KMS-11 (cell line): ENCODE measurements around the gene NVL.
"Not testable (repeated sequence)": the region's sequence is repeated elsewhere in the genome, so short reads cannot be mapped to it uniquely, and the experiment has no call there.

Experiments
- H2AFZ ChIP-seq: fragments of 200-600 bp; sonication (generic); 2 replicates; pipeline ENCODE4 v1.6.1; 2016; ENCODE audit warnings: antibody characterized with exemption, mixed run types, low read depth
- H3K27ac ChIP-seq: fragments of 200-600 bp; sonication (generic); 2 replicates; pipeline ENCODE4 v1.6.1; 2016; ENCODE audit warnings: mild to moderate bottlenecking, mixed run types
- H3K27me3 ChIP-seq: fragments of 200-600 bp; sonication (generic); 2 replicates; pipeline ENCODE4 v1.6.1; 2017; ENCODE audit warnings: mild to moderate bottlenecking, low read depth, mixed run types, moderate library complexity; ENCODE audit not compliant: insufficient read depth
- H3K36me3 ChIP-seq: fragments of 200-600 bp; sonication (generic); 2 replicates; pipeline ENCODE4 v1.6.1; 2017; ENCODE audit warnings: mild to moderate bottlenecking, mixed run types; ENCODE audit not compliant: insufficient read depth
- H3K4me1 ChIP-seq: fragments of 200-600 bp; sonication (generic); 2 replicates; pipeline ENCODE4 v1.6.1; 2016; ENCODE audit warnings: mild to moderate bottlenecking, low read depth, mixed run types; ENCODE audit not compliant: poor library complexity, severe bottlenecking
- H3K4me2 ChIP-seq: fragments of 200-600 bp; sonication (generic); 2 replicates; pipeline ENCODE4 v1.7.0; 2016; ENCODE audit warnings: mild to moderate bottlenecking, mixed run types
- H3K4me3 ChIP-seq: fragments of 200-600 bp; sonication (generic); IDR thresholded peaks from 2 replicates; pipeline ENCODE4 v1.6.1; 2017; ENCODE audit warnings: low read depth, low read length, mixed read lengths; ENCODE audit not compliant: insufficient read depth
- H3K79me2 ChIP-seq: fragments of 200-600 bp; sonication (generic); 2 replicates; pipeline ENCODE4 v1.6.1; 2016; ENCODE audit warnings: low read depth, mixed run types; ENCODE audit not compliant: insufficient read depth
- H3K9ac ChIP-seq: fragments of 200-600 bp; sonication (generic); 2 replicates; pipeline ENCODE4 v1.6.1; 2016; ENCODE audit warnings: mild to moderate bottlenecking, mixed run types
- H4K20me1 ChIP-seq: fragments of 200-600 bp; sonication (generic); 2 replicates; pipeline ENCODE4 v1.6.1; 2016; ENCODE audit warnings: mild to moderate bottlenecking, mixed run types; ENCODE audit not compliant: insufficient read depth
- CTCF ChIP-seq: fragments of 200-600 bp; sonication (generic); conservative IDR thresholded peaks from 2 replicates; pipeline ENCODE4 v1.6.1; 2017; ENCODE audit warnings: low read depth, mild to moderate bottlenecking, antibody characterized with exemption, low read length, moderate library complexity, mixed read lengths

NVL gene

GRCh38 chr1:224321706-224322105 lies 8.3 kb downstream of the NVL start:
- Histone ChIP-seq H3K36me3 (no peaks in the 10 kb centered on the region), H4K20me1 (0 out of 2 replicates have a peak, but pooled peaks cover 11% of the 10 kb centered on the region), H3K27ac (no peak overlapping the region), H3K4me2 (no peak overlapping the region), H3K4me3 (no peak overlapping the region), H3K9ac (no peak overlapping the region), H3K79me2 (peaks cover 50% of the 10 kb centered on the region; the same call in 1 of the 2 replicates), H2AFZ (no peak overlapping the region), H3K4me1 (no peaks in the 10 kb centered on the region), H3K27me3 (no peaks in the 10 kb centered on the region)
- no peak for TF ChIP-seq CTCF

GRCh38 chr1:224317383-224318045 lies 12.5 kb downstream of the NVL start:
- Histone ChIP-seq H3K27ac (no peak overlapping the region), H3K36me3 (no peaks in the 10 kb centered on the region; the same call in 1 of the 2 replicates)

GRCh38 chr1:224312025-224312424 lies 17.9 kb downstream of the NVL start:
- peaks cover 4% of the 10 kb centered on the region; the same call in 1 of the 2 replicates for H3K36me3 ChIP-seq
- no peaks in the 10 kb centered on the region for H3K27me3 ChIP-seq
- no peak overlapping the region for H2AFZ ChIP-seq
- H3K4me2 ChIP-seq: no peak overlapping the region
- H3K9ac ChIP-seq: no peak overlapping the region
- no peaks in the 10 kb centered on the region for H3K79me2 ChIP-seq
- H3K27ac ChIP-seq: no peak overlapping the region
- TF ChIP-seq CTCF: no peak
- H4K20me1 ChIP-seq: no peaks in the 10 kb centered on the region; the same call in 1 of the 2 replicates
- H3K4me3 ChIP-seq: no peak overlapping the region
- H3K4me1 ChIP-seq: no peaks in the 10 kb centered on the region

More at GRCh38 chr1:224317383-224318045, 12.5 kb downstream of the NVL start:
- Histone ChIP-seq H3K9ac (no peak overlapping the region), H3K4me3 (no peak overlapping the region), H3K4me2 (no peak overlapping the region), H4K20me1 (no peaks in the 10 kb centered on the region; the same call in 1 of the 2 replicates), H3K79me2 (peaks cover 24% of the 10 kb centered on the region; the same call in 1 of the 2 replicates), H3K27me3 (no peaks in the 10 kb centered on the region), H2AFZ (no peak overlapping the region), H3K4me1 (no peaks in the 10 kb centered on the region)
- no peak for TF ChIP-seq CTCF

GRCh38 chr1:224311503-224311902 lies 18.5 kb downstream of the NVL start:
- H3K4me3 ChIP-seq, H3K36me3 ChIP-seq, H3K4me2 ChIP-seq, H4K20me1 ChIP-seq, H3K79me2 ChIP-seq, H3K9ac ChIP-seq, H3K27me3 ChIP-seq, H3K27ac ChIP-seq, H2AFZ ChIP-seq, H3K4me1 ChIP-seq: not testable (repeated sequence)

GRCh38 chr1:224308064-224308463 lies 21.9 kb downstream of the NVL start:
- Histone ChIP-seq H3K36me3 (peaks cover 4% of the 10 kb centered on the region; the same call in 1 of the 2 replicates), H3K27ac (no peak overlapping the region), H2AFZ (no peak overlapping the region), H3K4me3 (no peak overlapping the region), H3K4me1 (no peaks in the 10 kb centered on the region), H3K4me2 (no peak overlapping the region), H3K27me3 (no peaks in the 10 kb centered on the region), H4K20me1 (no peaks in the 10 kb centered on the region), H3K9ac (no peak overlapping the region), H3K79me2 (no peaks in the 10 kb centered on the region)
- TF ChIP-seq CTCF: no peak
